T-cell (primary cell): ENCODE results near the gene AIRE. TPM values are rescaled to one million over a fixed set of nuclear protein-coding genes. Genes with fewer than 3 reads are reported as not detected.

Experiments
- ATAC-seq, 4 experiments: fragments of 200-7000 bp in 3 of 4; fragments of 150-1000 bp in 1 of 4; cut with Tn5 transposase; replicated peaks in 1 of 4; 1 replicate in 3 of 4; 2 replicates in 1 of 4; pipeline ENCODE4 v1.10.0; 2021; ENCODE audit warnings: moderate library complexity in 3 of 4, mild to moderate bottlenecking in 2 of 4, moderate number of reproducible peaks in 1 of 4
- CTCF ChIA-PET, 2 donors: fragments of 300-600 bp; sonication (Branson Sonifier 250); formaldehyde crosslinking; loops; one replicate each; lab custom pipeline; 2022; ENCODE audit warnings: antibody characterized with exemption in 2 of 2; lab: Charles Lee
- POLR2A ChIA-PET, 2 donors: fragments of 300-600 bp; sonication (Branson Sonifier 250); formaldehyde crosslinking; loops; one replicate each; lab custom pipeline; 2022; ENCODE audit warnings: antibody characterized with exemption in 2 of 2; lab: Charles Lee
- DNase-seq, 35 experiments: peaks; one replicate each; pipeline versions ENCODE4 v3.0.0 to v3.0.0-alpha.2; 2013 to 2023
- H3K27ac ChIP-seq: one replicate; pipeline ENCODE4 v1.5.1; 2013; ENCODE audit warnings: low read length
- H3K27me3 ChIP-seq, 2 experiments: replicated peaks in 1 of 2; 1 replicate in 1 of 2; 2 replicates in 1 of 2; pipeline versions ENCODE4 v1.6.1 to v1.7.0; 2013; ENCODE audit warnings: low read length in 1 of 2, mixed read lengths in 1 of 2; ENCODE audit not compliant: control insufficient read depth in 2 of 2, insufficient read depth in 2 of 2; ENCODE audit errors: extremely low read depth in 1 of 2
- H3K36me3 ChIP-seq, 2 donors: 1 replicate in 1 of 2; 2 replicates in 1 of 2; pipeline versions ENCODE4 v1.6.1 to v1.7.0; 2013; ENCODE audit warnings: low read length in 1 of 2; ENCODE audit not compliant: control insufficient read depth in 2 of 2, insufficient read depth in 1 of 2; ENCODE audit errors: extremely low read depth in 1 of 2
- H3K4me1 ChIP-seq, 2 experiments: 1 replicate in 1 of 2; 2 replicates in 1 of 2; pipeline versions ENCODE4 v1.6.1 to v1.7.0; 2013; ENCODE audit warnings: low read length in 2 of 2, mixed read lengths in 1 of 2; ENCODE audit not compliant: insufficient read depth in 2 of 2, control insufficient read depth in 1 of 2; ENCODE audit errors: extremely low read depth in 1 of 2
- H3K4me3 ChIP-seq, 2 donors: 1 replicate in 1 of 2; 2 replicates in 1 of 2; pipeline versions ENCODE4 v1.5.1 to v1.7.0; 2013; ENCODE audit warnings: mild to moderate bottlenecking in 2 of 2, low read length in 1 of 2, moderate library complexity in 1 of 2; ENCODE audit not compliant: control insufficient read depth in 1 of 2; ENCODE audit errors: extremely low read depth in 1 of 2
- H3K9me3 ChIP-seq: 2 replicates; pipeline ENCODE4 v1.7.0; 2013
- H3K27ac Mint-ChIP-seq, 2 donors: one replicate each; pipeline ENCODE4 v1.8.0; 2020 to 2021; ENCODE audit warnings: mild to moderate bottlenecking in 2 of 2, mixed read lengths in 2 of 2
- H3K27me3 Mint-ChIP-seq, 2 donors: one replicate each; pipeline ENCODE4 v1.8.0; 2021 to 2022; ENCODE audit warnings: mixed read lengths in 2 of 2
- H3K36me3 Mint-ChIP-seq: one replicate; pipeline ENCODE4 v1.8.0; 2021; ENCODE audit warnings: mixed read lengths
- H3K4me1 Mint-ChIP-seq, 3 donors: one replicate each; pipeline ENCODE4 v1.8.0; 2020 to 2022; ENCODE audit warnings: mixed read lengths in 3 of 3, mild to moderate bottlenecking in 1 of 3
- H3K4me3 Mint-ChIP-seq, 3 donors: one replicate each; pipeline ENCODE4 v1.8.0; 2020 to 2022; ENCODE audit warnings: mild to moderate bottlenecking in 3 of 3, mixed read lengths in 3 of 3, moderate library complexity in 3 of 3
- H3K9me3 Mint-ChIP-seq, 3 donors: one replicate each; pipeline ENCODE4 v1.8.0; 2020 to 2022; ENCODE audit warnings: mixed read lengths in 3 of 3
- WGBS: methylation state at CpG from one replicate; pipeline ENCODE4 v1.1.5; 2013; ENCODE audit warnings: missing lambda C conversion rate; ENCODE audit not compliant: insufficient coverage; 5-methylcytosine and 5-hydroxymethylcytosine counted together
- total RNA-seq, 35 experiments: library from RNA in 6 of 35; stranded (reverse) in 6 of 35; fragments of 120-200 nt in 1 of 35; gene quantifications; one replicate each; pipeline versions ENCODE4 v1.2.1 to v1.2.4 and lab custom pipeline; 2013 to 2026

Gene AIRE
- total RNA-seq, 5 donors from 2014 or later (not counting 1 experiment from before 2014, with no cell fraction given) = 0.10 to 1.2 (median 0.47) TPM; not detected in 1

DNA sequence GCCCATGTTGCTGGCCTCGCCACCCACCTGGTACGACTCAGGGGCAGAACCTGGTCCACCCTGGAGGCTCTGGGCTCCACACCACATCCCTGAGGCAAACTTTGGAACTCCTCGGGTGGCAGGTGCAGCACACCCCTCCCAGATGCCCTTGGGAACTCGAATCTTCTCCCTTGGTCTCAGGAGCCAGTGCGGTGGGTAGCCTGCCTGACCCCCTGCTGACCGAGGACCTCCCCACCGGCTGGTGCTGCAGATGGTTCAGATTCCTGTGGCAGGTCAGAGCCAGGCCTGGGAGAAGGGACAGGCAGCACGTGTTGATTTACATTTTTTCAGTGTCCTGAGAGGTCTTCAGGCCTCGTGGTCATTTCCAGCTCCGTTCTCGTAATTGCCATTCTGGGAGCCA lies 59.8 kb downstream of the AIRE start:
- Mint-ChIP-seq H3K9me3 (no peaks in the 10 kb centered on the region), H3K27ac (no peak overlapping the region), H3K36me3 (no peaks in the 10 kb centered on the region), H3K4me1 (peaks cover 5 to 8% (median 6%) of the 10 kb centered on the region in 3 donors), H3K27me3 (peaks cover 0 to 13% of the 10 kb centered on the region in 2 donors), H3K4me3 (no peak overlapping the region)
- Histone ChIP-seq H3K27me3 (peaks cover 0 to 29% of the 10 kb centered on the region in 2 experiments), H3K4me1 (peaks cover 2 to 5% of the 10 kb centered on the region in 2 experiments), H3K27ac (no peak overlapping the region), H3K9me3 (no peaks in the 10 kb centered on the region), H3K36me3 (no peaks in the 10 kb centered on the region), H3K4me3 (no peak overlapping the region)
- ATAC-seq (no peak), DNase-seq (no peak)
- 73% methylated on average over 11 of the region's 11 CpGs for WGBS
- CTCF ChIA-PET = no interaction called here
- POLR2A ChIA-PET = no interaction called here

DNA sequence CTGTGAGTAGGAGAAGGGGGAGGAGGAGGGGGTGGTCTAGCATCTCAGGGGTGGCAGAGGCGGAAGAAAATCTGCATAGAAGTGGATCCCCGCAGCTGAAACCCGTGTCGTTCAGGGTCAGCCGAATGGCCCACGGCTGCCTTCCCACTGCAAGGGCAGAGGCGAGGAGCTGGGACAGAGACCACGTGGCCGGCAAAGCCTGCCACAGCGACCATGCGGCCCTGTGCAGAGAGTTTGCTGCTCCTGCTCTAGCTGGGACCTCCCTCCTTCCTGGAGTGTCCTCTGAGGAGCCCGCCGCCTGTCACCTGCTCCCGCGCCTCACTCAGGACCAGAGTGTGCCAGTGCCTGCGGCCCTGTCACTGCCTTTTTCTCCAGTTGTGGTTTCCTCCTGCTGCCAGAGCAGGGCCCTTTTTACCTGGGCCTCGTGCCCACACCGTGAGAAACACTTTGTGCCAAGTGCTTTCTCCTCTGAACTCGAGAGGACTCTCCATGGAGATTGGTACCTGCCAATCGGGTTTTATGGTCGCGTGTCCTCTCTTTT lies 62.3 kb downstream of the AIRE start:
- Mint-ChIP-seq H3K27me3 (peaks cover 0 to 21% of the 10 kb centered on the region in 2 donors), H3K36me3 (no peaks in the 10 kb centered on the region), H3K4me1 (peaks cover 8 to 16% (median 13%) of the 10 kb centered on the region in 3 donors), H3K9me3 (no peaks in the 10 kb centered on the region), H3K27ac (no peak overlapping the region), H3K4me3 (no peak overlapping the region)
- Histone ChIP-seq H3K27ac (no peak overlapping the region), H3K36me3 (no peaks in the 10 kb centered on the region), H3K9me3 (no peaks in the 10 kb centered on the region), H3K4me1 (peaks cover 13 to 26% of the 10 kb centered on the region in 2 experiments), H3K27me3 (peaks cover 0 to 52% of the 10 kb centered on the region in 2 experiments), H3K4me3 (no peak overlapping the region)
- ChIA-PET CTCF (no interaction called here), POLR2A (no interaction called here)
- DNase-seq = no peak
- 49% methylated on average over 17 of the region's 22 CpGs for WGBS
- ATAC-seq = no peak

Other genes starting within 250 kb of the AIRE start
- gene PWP2, start 178.5 kb upstream of the AIRE start, total RNA-seq = 10 to 100 TPM in 4 of 5 donors, 1 to 10 TPM in 1; 8.9 to 39.3 (median 12.3) TPM
- gene GATD3, start 152.2 kb upstream of the AIRE start, total RNA-seq = 10 to 100 TPM; 12.3 to 75.0 (median 21.1) TPM
- 10 to 100 TPM in 3 of 5 donors, 1 to 10 TPM in 2; 7.9 to 16.7 (median 10.1) TPM for gene ICOSLG, start 44.9 kb upstream of the AIRE start, total RNA-seq
- gene DNMT3L, start 24.0 kb upstream of the AIRE start, total RNA-seq = not detected
- gene PFKL, start 14.2 kb downstream of the AIRE start, total RNA-seq = 100 to 1,000 TPM; 125 to 200 (median 162) TPM
- gene CFAP410, start 53.5 kb downstream of the AIRE start, total RNA-seq = 10 to 100 TPM; 58.8 to 72.1 (median 60.8) TPM
- 1 to 10 TPM; 1.2 to 8.6 (median 3.6) TPM for gene TRPM2, start 67.7 kb downstream of the AIRE start, total RNA-seq
- 1 to 10 TPM in 2 of 5 donors, under 1 TPM in 3; 0.76 to 2.2 (median 0.98) TPM for gene LRRC3, start 169.6 kb downstream of the AIRE start, total RNA-seq